ENCODE measurements around the gene RNF157.

GRCh38 chr17:76094046-76094445, 146.2 kb downstream of the RNF157 start:
- TF ChIP-seq CTCF (IDR thresholded peaks at IDR 0.05) (no peak), POLR2A (IDR thresholded peaks at IDR 0.05) (no peak)

All from thyroid gland (tissue), 4 donors.